ENCODE data around the gene DAGLB. TPM values are rescaled to one million over a fixed set of nuclear protein-coding genes. Genes with fewer than 3 reads are reported as not detected.

Gene DAGLB
- total and polyA plus RNA-seq, 2 of the 4 experiments (the other 2 are of a cell fraction), result 23.4 to 33.5 TPM

DNA sequence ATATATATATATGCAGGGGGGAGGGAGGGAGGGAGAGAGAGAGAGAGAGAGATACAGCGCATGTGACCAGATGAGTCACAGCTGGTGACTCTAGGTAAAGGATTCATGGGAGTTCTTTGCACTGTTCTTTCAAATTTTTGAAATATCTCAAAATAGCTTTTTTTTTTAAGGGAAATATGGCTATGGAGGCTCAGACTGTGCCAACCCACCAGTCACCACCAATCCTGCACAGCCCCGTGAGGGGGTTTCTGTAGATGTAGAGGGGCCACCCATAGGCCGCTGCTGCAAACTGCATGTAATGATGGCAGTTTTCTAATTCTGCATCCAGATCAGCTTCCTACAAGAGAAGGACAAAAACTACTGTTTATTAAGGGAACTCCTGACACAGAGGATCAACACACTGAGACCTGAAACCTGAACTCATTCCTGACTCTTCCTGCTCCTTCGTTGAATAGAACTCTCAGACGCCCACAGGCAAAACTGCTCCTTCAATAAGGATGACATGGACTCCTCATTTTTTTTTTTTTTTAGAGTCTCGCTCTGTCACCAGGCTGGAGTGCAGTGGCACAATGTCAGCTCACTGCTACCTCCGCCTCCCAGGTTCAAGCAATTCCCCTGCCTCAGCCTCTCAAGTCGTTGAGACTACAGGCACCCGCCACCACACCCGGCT is 17.3 kb downstream of the DAGLB start (continued):
- TF ChIP-seq RAD21 (IDR thresholded peaks at IDR 0.05; ENCODE audit: low read length) (no peak), POLR2A (IDR thresholded peaks at IDR 0.05; ENCODE audit: low read depth, low read length) (no peak), RFX5 (IDR thresholded peaks at IDR 0.05; ENCODE audit: low read depth, low read length) (no peak)

DNA sequence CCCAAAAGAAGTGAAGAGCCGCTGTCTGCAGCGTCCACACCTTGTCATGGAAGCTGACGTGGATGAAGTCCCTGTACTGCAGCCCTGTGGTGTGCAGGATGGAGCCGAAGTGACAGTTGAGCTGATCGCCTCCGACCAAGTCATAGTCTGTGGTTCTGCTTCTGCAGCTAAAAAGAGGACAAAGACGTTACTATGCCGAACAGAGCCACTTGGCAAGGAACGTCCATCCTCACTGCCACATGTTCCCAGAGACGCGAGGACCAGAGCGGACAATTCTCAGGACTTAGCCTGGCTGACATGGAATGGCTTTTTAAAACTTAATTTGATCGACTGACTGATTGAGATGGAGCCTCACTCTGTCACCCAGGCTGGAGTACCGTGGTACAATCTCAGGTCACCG is 21.8 kb downstream of the DAGLB start:
- dilution Hi-C loops (cut with HindIII; ENCODE audit: low sequenced_read_pairs, unreplicated experiment), result no loop called here
- Histone ChIP-seq H4K8ac (ENCODE audit: low read depth in 2 of 2, low read length in 2 of 2) (no peak overlapping the region), H3K9me1 (ENCODE audit: insufficient read depth, low read length) (no peaks in the 10 kb centered on the region)
- TF ChIP-seq BHLHE40 (IDR thresholded peaks at IDR 0.05; ENCODE audit: low read depth, low read length) (no peak), NFE2L2 (IDR thresholded peaks at IDR 0.05; ENCODE audit: low read depth, low read length) (no peak), POLR2A (IDR thresholded peaks at IDR 0.05; ENCODE audit: low read depth, low read length) (no peak), RFX5 (IDR thresholded peaks at IDR 0.05; ENCODE audit: low read depth, low read length) (no peak), CEBPB (IDR thresholded peaks at IDR 0.05; ENCODE audit: low read depth, low read length) (no peak), MXI1 (IDR thresholded peaks at IDR 0.05; ENCODE audit: borderline replicate concordance, low read depth, low read length) (no peak), RAD21 (IDR thresholded peaks at IDR 0.05; ENCODE audit: low read length) (no peak), SMC3 (IDR thresholded peaks at IDR 0.05; ENCODE audit: low read depth, low read length) (no peak), MAFK (IDR thresholded peaks at IDR 0.05; ENCODE audit: low read depth, low read length) (no peak), CHD1 (IDR thresholded peaks at IDR 0.05; ENCODE audit: low read depth, low read length) (no peak)
- TF ChIP-seq, protein P1, sequence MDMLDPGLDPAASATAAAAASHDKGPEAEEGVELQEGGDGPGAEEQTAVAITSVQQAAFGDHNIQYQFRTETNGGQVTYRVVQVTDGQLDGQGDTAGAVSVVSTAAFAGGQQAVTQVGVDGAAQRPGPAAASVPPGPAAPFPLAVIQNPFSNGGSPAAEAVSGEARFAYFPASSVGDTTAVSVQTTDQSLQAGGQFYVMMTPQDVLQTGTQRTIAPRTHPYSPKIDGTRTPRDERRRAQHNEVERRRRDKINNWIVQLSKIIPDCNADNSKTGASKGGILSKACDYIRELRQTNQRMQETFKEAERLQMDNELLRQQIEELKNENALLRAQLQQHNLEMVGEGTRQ (IDR thresholded peaks at IDR 0.05; ENCODE audit: low read depth, low read length), result no peak
- TF ChIP-seq, protein P2, sequence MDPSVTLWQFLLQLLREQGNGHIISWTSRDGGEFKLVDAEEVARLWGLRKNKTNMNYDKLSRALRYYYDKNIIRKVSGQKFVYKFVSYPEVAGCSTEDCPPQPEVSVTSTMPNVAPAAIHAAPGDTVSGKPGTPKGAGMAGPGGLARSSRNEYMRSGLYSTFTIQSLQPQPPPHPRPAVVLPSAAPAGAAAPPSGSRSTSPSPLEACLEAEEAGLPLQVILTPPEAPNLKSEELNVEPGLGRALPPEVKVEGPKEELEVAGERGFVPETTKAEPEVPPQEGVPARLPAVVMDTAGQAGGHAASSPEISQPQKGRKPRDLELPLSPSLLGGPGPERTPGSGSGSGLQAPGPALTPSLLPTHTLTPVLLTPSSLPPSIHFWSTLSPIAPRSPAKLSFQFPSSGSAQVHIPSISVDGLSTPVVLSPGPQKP (IDR thresholded peaks at IDR 0.05; ENCODE audit: borderline replicate concordance, low read depth, low read length), result no peak
- TF ChIP-seq, protein P3, sequence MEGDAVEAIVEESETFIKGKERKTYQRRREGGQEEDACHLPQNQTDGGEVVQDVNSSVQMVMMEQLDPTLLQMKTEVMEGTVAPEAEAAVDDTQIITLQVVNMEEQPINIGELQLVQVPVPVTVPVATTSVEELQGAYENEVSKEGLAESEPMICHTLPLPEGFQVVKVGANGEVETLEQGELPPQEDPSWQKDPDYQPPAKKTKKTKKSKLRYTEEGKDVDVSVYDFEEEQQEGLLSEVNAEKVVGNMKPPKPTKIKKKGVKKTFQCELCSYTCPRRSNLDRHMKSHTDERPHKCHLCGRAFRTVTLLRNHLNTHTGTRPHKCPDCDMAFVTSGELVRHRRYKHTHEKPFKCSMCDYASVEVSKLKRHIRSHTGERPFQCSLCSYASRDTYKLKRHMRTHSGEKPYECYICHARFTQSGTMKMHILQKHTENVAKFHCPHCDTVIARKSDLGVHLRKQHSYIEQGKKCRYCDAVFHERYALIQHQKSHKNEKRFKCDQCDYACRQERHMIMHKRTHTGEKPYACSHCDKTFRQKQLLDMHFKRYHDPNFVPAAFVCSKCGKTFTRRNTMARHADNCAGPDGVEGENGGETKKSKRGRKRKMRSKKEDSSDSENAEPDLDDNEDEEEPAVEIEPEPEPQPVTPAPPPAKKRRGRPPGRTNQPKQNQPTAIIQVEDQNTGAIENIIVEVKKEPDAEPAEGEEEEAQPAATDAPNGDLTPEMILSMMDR (conservative IDR thresholded peaks at IDR 0.05; ENCODE audit: low read depth, low read length), result no peak

More for the DNA sequence above, 21.8 kb downstream of the DAGLB start:
- H3K18ac ChIP-seq (ENCODE audit: low read depth, low read length), result no peak overlapping the region
- no peaks in the 10 kb centered on the region for H3K27me3 ChIP-seq (ENCODE audit: control insufficient read depth, insufficient read depth, low read length)
- in situ Hi-C loops (cut with MboI; ENCODE audit: low sequenced_read_pairs), result no loop called here
- H3K23ac ChIP-seq (ENCODE audit: low read depth, low read length), result no peak overlapping the region
- peaks cover 5% of the 10 kb centered on the region; the same call in 1 of the 2 replicates for H3K4me1 ChIP-seq (ENCODE audit: control insufficient read depth, insufficient read depth, low read length)
- no peak overlapping the region for H2AK9ac ChIP-seq (replicated peaks; ENCODE audit: low read depth, low read length, poor library complexity)
- peaks cover 4% of the 10 kb centered on the region for H3K9me3 ChIP-seq (ENCODE audit: control insufficient read depth, insufficient read depth, low read length)
- BruUV-seq (replicated peaks), result no TSS peak
- H2BK5ac ChIP-seq (ENCODE audit: low read depth, low read length, poor library complexity, severe bottlenecking), result no peak overlapping the region
- no peak overlapping the region for H3K14ac ChIP-seq (replicated peaks; ENCODE audit: low read depth, low read length)
- H3K4ac ChIP-seq (ENCODE audit: low read depth, low read length), result no peak overlapping the region
- CTCF ChIA-PET, result no interaction called here
- H3K56ac ChIP-seq (ENCODE audit: extremely low read depth, insufficient read depth, low read length), result no peak overlapping the region
- peaks cover 55% of the 10 kb centered on the region for H3K36me3 ChIP-seq (ENCODE audit: control insufficient read depth, insufficient read depth, low read length)
- no peak overlapping the region for H3K27ac ChIP-seq (ENCODE audit: insufficient read depth, low read length)
- H4K91ac ChIP-seq (ENCODE audit: insufficient read depth, low read depth, low read length), result no peak overlapping the region
- ATAC-seq (ENCODE audit: low read depth), result no peak
- peaks cover 24 to 43% of the 10 kb centered on the region in 2 experiments for H3K79me1 ChIP-seq (ENCODE audit: low read depth in 1 of 2, low read length in 2 of 2)
- no peak for DNase-seq
- POLR2A ChIA-PET (ENCODE audit: unreplicated experiment), result no interaction called here
- H4K20me1 ChIP-seq (ENCODE audit: insufficient read depth, low read length), result no peaks in the 10 kb centered on the region; the same call in 1 of the 2 replicates
- 98% methylated on average over 12 of the region's 15 CpGs; no CpG with 5 or more reads in 1 of the 2 experiments for WGBS, 2 experiments (ENCODE audit: extremely low coverage in 2 of 2, insufficient read length in 1 of 2)
- no peak overlapping the region for H3K4me3 ChIP-seq (ENCODE audit: insufficient read depth, low read depth, low read length)
- no peak overlapping the region for H2BK120ac ChIP-seq (ENCODE audit: low read depth, low read length)
- no peak overlapping the region for H2AK5ac ChIP-seq (ENCODE audit: low read depth, low read length)
- no peak overlapping the region for H2BK15ac ChIP-seq (ENCODE audit: low read depth, low read length)
- no peak overlapping the region for H4K5ac ChIP-seq (ENCODE audit: low read depth, low read length)
- intact Hi-C loops (cut with micrococcal nuclease), result no loop called here
- no peak overlapping the region for H3K4me2 ChIP-seq (ENCODE audit: low read depth, low read length)
- no peak overlapping the region for H2AFZ ChIP-seq (replicated peaks; ENCODE audit: low read length, poor library complexity)
- no peak overlapping the region for H3K9ac ChIP-seq (ENCODE audit: low read depth, low read length)
- H2BK20ac ChIP-seq (ENCODE audit: low read depth, low read length), result no peak overlapping the region

Measured in IMR-90 (cell line).